Heart left ventricle (tissue), 16 donors: ENCODE measurements around the gene GOLGB1. TPM values are rescaled to one million over a fixed set of nuclear protein-coding genes. Genes with fewer than 3 reads are reported as not detected.

Source experiments
- ATAC-seq, 4 donors: fragments of 200-7000 bp; cut with Tn5 transposase; one replicate each; pipeline ENCODE4 v1.9.1; 2020 to 2022; ENCODE audit warnings: moderate library complexity in 4 of 4, mild to moderate bottlenecking in 3 of 4, moderate number of reproducible peaks in 1 of 4
- DNase-seq, 5 donors: peaks; one replicate each; pipeline ENCODE4 v3.0.0-alpha.2; 2020
- H3K27ac ChIP-seq, 12 donors: fragments of 200-600 bp; sonication (generic) in 4 of 12; one replicate each; pipeline versions ENCODE4 v1.5.0 to v1.8.0; 2016 to 2022; ENCODE audit warnings: mild to moderate bottlenecking in 2 of 12
- H3K27me3 ChIP-seq, 9 donors: fragments of 200-600 bp; sonication (generic) in 2 of 9; one replicate each; pipeline versions ENCODE4 v1.5.1 to v1.8.0; 2016 to 2022; ENCODE audit warnings: mild to moderate bottlenecking in 3 of 9
- H3K36me3 ChIP-seq, 9 donors: fragments of 200-600 bp; sonication (generic) in 2 of 9; one replicate each; pipeline versions ENCODE4 v1.5.0 to v1.8.0; 2018 to 2022; ENCODE audit warnings: mild to moderate bottlenecking in 2 of 9
- H3K4me1 ChIP-seq, 12 donors: fragments of 200-600 bp; sonication (generic) in 4 of 12; one replicate each; pipeline versions ENCODE4 v1.5.0 to v1.8.0; 2016 to 2022; ENCODE audit warnings: mild to moderate bottlenecking in 3 of 12
- H3K4me3 ChIP-seq, 12 donors: fragments of 200-600 bp; sonication (generic) in 4 of 12; one replicate each; pipeline versions ENCODE4 v1.5.0 to v1.8.0; 2017 to 2022; ENCODE audit warnings: mild to moderate bottlenecking in 9 of 12, moderate library complexity in 4 of 12
- H3K9me3 ChIP-seq, 12 donors: fragments of 200-600 bp; sonication (generic) in 4 of 12; one replicate each; pipeline versions ENCODE4 v1.5.0 to v1.8.0; 2016 to 2022; ENCODE audit warnings: mild to moderate bottlenecking in 1 of 12
- POLR2A ChIP-seq, 2 donors: fragments of 450-650 bp; IDR thresholded peaks; one replicate each; pipeline ENCODE4 v1.6.1; 2017; ENCODE audit warnings: antibody characterized with exemption in 2 of 2, mild to moderate bottlenecking in 2 of 2, moderate library complexity in 2 of 2
- WGBS, 4 donors: extraction: QIAGEN DNeasy Blood & Tissue Kit in 2 of 4; methylation state at CpG; one replicate each; pipeline versions ENCODE4 v1.1.5 to v1.1.7; 2013 to 2018; 5-methylcytosine and 5-hydroxymethylcytosine counted together
- intact Hi-C, 10 donors: fragments of 100-400 bp; cut with DNase I; formaldehyde crosslinking; loops; one replicate each; pipeline versions ENCODE4 v1.11.1 to v1.14.2; 2022
- polyA plus RNA-seq, 2 donors: library from polyadenylated mRNA; stranded (reverse); fragments of 200-250 nt; gene quantifications; one replicate each; pipeline ENCODE4 v1.2.3, GENCODE V29; 2013
- total RNA-seq, 9 donors: library from RNA; depleted of rRNA in 2 of 9; stranded (reverse); fragments of >200 nt in 2 of 9; fragmentation: NEBNext Ultra II Directional in 3 of 9; extraction: Animal tissue kit (Norgen Biotek cat#: 25700) in 3 of 9; gene quantifications; one replicate each; pipeline versions ENCODE4 v1.1.0 to v1.2.4, GENCODE V29; 2016 to 2023
- TF ChIP-seq, protein P1 (sequence below), 12 donors: fragments of 200-600 bp; sonication (generic) in 4 of 12; IDR thresholded peaks; one replicate each; pipeline versions ENCODE4 v1.5.0 to v1.8.0; 2018 to 2022; ENCODE audit warnings: antibody characterized with exemption in 12 of 12, mild to moderate bottlenecking in 5 of 12
- donor health status: ischemic (EF 13 %, LVEDD 7.1; RV severe dilation, severe dysfunction).
- donor health status: healthy with polysubstance abuse.
- donor health status: DM: no; HTN: yes; CAD: no.
- donor health status: DM: no; HTN: no; CAD: no.
- donor health status: ischemic (EF 25% LVEDD 6.9; RV normal size, moderate dysfunction).
- donor health status: ischemic (EF 25% LVEDD 5.7; RV mildly dilated, moderate dysfunction).
- donor health status: healthy.
- donor health status: DM: yes; HTN: yes; CAD: no.
- donor health status: ischemic (EF 35%, LVEDD 5.7; RV mildly dilated, moderate dysfunction).
- donor health status: nonischemic (EF 11% LVEDD 7.7; RV severe dilation, severe dysfunction).
- donor health status: DM: yes; HTN: yes; CAD: no.
- donor health status: PGD.
- donor health status: ischemic (EF 29% LVEDD 5.4; RV normal size, mild dysfunction).
- donor health status: nonischemic (EF 23%, LVEDD 6.1; RV moderate dilation, normal function).

Gene GOLGB1
- total and polyA plus RNA-seq, 11 donors: 14.4 to 90.9 (median 44.1) TPM

DNA sequence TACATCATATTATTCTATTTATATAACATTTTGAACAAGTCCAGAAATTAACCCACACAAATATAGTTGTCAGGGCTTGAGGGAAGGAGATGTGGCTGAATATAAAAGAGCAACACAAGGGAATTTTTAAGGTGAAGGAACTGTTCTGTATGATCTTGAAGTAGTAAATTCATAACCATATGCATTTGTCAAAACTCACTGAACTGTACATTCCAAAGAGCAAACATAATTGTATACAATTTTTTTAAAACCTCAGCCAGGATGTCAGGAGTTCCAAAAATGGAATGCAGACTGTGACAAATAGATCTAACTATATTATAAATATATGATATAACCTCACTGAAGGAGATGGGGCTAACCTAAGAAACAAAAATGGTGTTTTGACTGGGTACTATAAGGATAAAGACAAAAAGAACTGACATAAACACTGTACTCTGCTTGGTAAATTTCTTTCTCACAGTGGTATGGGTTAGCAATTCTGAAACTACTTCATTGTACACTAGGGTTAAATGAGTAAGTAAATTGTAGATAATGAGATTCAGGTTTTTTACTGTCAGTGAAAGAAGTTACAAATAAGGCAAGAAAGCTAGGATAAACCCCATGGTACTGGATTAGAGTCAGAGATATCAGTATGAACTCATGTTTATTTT is 14.4 kb downstream of the GOLGB1 start:
- H3K36me3 ChIP-seq: peaks cover 0 to 3% (median 0%) of the 10 kb centered on the region in 9 donors
- no peaks in the 10 kb centered on the region for H3K9me3 ChIP-seq
- H3K27ac ChIP-seq: no peak overlapping the region
- ATAC-seq (no peak), DNase-seq (no peak)
- peaks cover 0 to 49% (median 21%) of the 10 kb centered on the region in 12 donors for H3K4me1 ChIP-seq
- no peak overlapping the region for H3K4me3 ChIP-seq
- no peak for TF ChIP-seq POLR2A (IDR thresholded peaks at IDR 0.05)
- TF ChIP-seq, protein P1, sequence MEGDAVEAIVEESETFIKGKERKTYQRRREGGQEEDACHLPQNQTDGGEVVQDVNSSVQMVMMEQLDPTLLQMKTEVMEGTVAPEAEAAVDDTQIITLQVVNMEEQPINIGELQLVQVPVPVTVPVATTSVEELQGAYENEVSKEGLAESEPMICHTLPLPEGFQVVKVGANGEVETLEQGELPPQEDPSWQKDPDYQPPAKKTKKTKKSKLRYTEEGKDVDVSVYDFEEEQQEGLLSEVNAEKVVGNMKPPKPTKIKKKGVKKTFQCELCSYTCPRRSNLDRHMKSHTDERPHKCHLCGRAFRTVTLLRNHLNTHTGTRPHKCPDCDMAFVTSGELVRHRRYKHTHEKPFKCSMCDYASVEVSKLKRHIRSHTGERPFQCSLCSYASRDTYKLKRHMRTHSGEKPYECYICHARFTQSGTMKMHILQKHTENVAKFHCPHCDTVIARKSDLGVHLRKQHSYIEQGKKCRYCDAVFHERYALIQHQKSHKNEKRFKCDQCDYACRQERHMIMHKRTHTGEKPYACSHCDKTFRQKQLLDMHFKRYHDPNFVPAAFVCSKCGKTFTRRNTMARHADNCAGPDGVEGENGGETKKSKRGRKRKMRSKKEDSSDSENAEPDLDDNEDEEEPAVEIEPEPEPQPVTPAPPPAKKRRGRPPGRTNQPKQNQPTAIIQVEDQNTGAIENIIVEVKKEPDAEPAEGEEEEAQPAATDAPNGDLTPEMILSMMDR (IDR thresholded peaks at IDR 0.05): no peak
- intact Hi-C loops: no loop called here
- no peaks in the 10 kb centered on the region for H3K27me3 ChIP-seq

DNA sequence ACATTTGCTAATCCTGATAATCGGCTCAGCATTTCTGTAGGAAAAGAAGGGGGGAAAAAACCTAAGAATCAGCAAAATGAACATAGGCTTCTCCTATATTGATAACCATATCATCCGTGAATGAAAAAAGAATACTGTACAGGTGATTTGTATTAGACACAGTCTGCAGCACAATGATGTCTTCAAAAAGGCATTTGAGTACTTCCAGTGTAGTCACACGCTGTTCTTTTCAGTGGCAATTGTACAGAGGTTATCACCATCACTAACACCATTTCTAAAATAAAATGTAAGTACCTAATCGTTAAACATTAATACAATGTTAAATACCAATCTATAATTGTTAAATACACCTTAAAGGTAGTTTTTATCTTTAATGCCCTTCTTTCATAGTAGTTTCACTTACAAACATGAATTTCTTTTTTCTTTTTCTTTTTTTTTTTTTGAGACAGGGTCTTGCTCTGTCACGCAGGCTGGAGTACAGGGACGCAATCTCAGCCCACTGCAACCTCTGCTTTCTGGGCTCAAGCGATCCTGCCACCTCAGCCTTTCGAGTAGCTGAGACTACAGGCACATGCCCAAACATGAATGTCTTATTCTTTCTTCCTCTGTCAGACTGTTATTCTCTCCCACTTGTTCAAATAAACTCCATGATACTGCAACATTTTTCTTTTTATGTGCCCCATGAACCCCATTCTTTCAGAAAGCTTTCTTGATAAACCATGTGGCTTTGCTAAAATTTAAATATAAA is 18.4 kb downstream of the GOLGB1 start:
- H3K4me3 ChIP-seq: peak overlapping the region in 1 of 12 donors; percentile 10
- peak overlapping the region in 7 of 12 donors; percentile 1 to 40 (median 22) for H3K27ac ChIP-seq
- TF ChIP-seq, protein P1 (IDR thresholded peaks at IDR 0.05): no peak
- no peak for TF ChIP-seq POLR2A (IDR thresholded peaks at IDR 0.05)
- 53 to 67% (median 63%) methylated on average over 8 of the region's 8 CpGs for WGBS, 4 donors
- peaks cover 0 to 38% (median 16%) of the 10 kb centered on the region in 12 donors for H3K4me1 ChIP-seq
- intact Hi-C loops: no loop called here
- H3K36me3 ChIP-seq: peaks cover 0 to 41% (median 34%) of the 10 kb centered on the region in 9 donors
- no peak for DNase-seq
- peak; percentile 66 to 92 (median 82) for ATAC-seq
- no peaks in the 10 kb centered on the region for H3K9me3 ChIP-seq
- H3K27me3 ChIP-seq: no peaks in the 10 kb centered on the region

DNA sequence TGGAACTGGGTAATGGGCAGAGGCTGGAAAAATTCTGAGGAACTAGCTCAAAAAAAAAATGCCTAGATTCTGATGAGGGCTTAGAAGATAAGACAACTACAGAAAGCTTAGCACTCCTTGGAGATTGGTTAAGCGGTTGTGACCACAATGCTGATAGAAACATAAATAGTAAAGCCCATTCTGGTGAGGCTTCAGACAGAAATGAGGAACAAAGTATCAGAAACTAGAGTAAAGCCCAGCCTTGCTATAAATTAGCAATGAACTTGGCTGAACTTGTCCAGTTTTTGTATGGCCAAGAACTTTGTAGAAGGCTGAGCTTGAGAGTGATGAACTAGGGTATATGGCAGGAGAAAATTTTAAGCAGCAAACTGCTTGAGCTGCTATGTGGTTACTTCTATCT is 25.4 kb downstream of the GOLGB1 start:
- ATAC-seq (no peak), DNase-seq (no peak)
- peaks cover 0 to 100% (median 96%) of the 10 kb centered on the region in 9 donors for H3K36me3 ChIP-seq
- intact Hi-C loops: loop anchor here in 1 of 10 donors (10.0 kb wide), 1 partner anchor 59 kb away; the partner anchor contains the start of gene HCLS1
- no peaks in the 10 kb centered on the region for H3K27me3 ChIP-seq
- WGBS, 4 donors: 91 to 96% (median 92%) methylated on average over 1 of the region's 1 CpG
- H3K9me3 ChIP-seq: peaks cover 0 to 5% (median 0%) of the 10 kb centered on the region in 12 donors
- TF ChIP-seq, protein P1 (IDR thresholded peaks at IDR 0.05): no peak
- no peak for TF ChIP-seq POLR2A (IDR thresholded peaks at IDR 0.05)
- H3K4me3 ChIP-seq: no peak overlapping the region
- peaks cover 0 to 12% (median 0%) of the 10 kb centered on the region in 12 donors for H3K4me1 ChIP-seq
- no peak overlapping the region for H3K27ac ChIP-seq

DNA sequence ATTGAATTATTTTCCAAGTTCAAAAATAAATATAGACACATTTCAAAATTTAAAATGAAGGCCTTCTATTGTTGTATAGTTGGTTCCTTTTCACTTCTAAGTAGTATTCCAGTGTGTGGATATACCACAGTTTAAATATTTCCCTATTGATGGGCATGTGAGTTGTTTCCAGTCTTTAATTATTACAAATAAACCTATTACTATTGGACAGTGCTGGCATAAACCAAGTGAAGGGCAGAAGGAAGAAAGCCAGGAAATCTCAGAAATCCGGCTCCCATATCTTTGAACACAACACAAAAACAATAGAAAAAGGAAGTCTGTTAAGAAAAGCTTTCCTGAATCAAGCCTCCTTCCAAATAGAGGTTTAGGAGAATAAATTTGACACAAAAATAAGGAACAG is 26.1 kb downstream of the GOLGB1 start:
- intact Hi-C loops: loop anchor here in 1 of 10 donors (10.0 kb wide), 1 partner anchor 59 kb away; the partner anchor contains the start of gene HCLS1
- H3K4me3 ChIP-seq: no peak overlapping the region
- peaks cover 0 to 5% (median 0%) of the 10 kb centered on the region in 12 donors for H3K9me3 ChIP-seq
- DNase-seq: no peak
- ATAC-seq: no peak
- WGBS, 4 donors: 61 to 80% (median 69%) methylated on average over 1 of the region's 1 CpG
- peaks cover 0 to 10% (median 0%) of the 10 kb centered on the region in 12 donors for H3K4me1 ChIP-seq
- H3K36me3 ChIP-seq: peaks cover 0 to 100% (median 96%) of the 10 kb centered on the region in 9 donors
- TF ChIP-seq, protein P1 (IDR thresholded peaks at IDR 0.05): no peak
- H3K27me3 ChIP-seq: no peaks in the 10 kb centered on the region
- H3K27ac ChIP-seq: no peak overlapping the region
